NCI-H1048 (cell line): ENCODE data around the gene PNRC1.
"Not testable (repeated sequence)": the region's sequence is repeated elsewhere in the genome, so short reads cannot be mapped to it uniquely, and the experiment has no call there.

Experiments
- DNase-seq: peaks from one replicate; lab custom pipeline; 2025; lab: John Stamatoyannopoulos, UW

Gene PNRC1

DNA sequence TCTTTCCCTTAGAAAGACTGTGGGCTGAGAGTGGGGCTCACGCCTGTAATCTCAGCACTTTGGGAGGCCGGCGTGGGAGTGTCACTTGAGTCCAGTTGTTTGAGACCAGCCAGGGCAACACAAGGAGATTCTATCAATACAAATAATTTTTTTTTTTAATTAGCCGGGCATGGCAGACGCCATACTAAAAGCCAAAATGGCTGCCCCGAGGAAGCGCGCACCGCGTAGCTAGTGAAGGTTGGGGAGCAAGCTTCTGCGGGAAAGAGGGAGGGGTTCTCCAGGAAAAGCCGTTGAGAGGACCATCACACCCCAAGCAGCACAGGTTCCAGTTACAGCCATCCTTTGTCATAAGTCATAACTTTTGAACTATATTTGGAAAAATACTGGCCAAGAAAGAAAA, 21.3 kb upstream of the PNRC1 start:
- no peak for DNase-seq

DNA sequence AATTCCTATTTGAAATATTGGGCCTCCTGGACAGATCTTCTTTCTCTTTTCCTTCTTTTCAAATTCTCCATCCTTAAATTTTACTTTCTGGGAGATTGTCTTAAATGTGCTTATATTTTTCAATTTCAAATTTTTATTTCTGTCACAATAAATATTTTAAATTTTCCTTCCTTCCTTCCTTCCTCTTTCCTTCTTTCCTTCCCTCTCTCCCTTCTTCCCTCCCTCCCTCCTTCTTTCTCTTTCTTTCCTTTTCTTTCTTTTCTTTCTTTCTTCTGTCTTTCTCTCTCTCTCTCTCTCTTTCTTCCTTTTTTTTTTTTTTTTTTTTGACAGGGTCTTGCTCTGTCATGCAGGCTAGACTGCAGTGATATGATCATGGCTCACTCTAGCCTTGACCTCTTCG, 16.7 kb upstream of the PNRC1 start:
- no peak for DNase-seq

- not testable (repeated sequence) for DNase-seq
Observed at GRCh38 chr6:89064931-89065330, 15.6 kb upstream of the PNRC1 start.

GRCh38 chr6:89066121-89066520, 14.4 kb upstream of the PNRC1 start:
- not testable (repeated sequence) for DNase-seq

- no peak for DNase-seq
Observed at GRCh38 chr6:89066940-89067646, 13.5 kb upstream of the PNRC1 start.

DNA sequence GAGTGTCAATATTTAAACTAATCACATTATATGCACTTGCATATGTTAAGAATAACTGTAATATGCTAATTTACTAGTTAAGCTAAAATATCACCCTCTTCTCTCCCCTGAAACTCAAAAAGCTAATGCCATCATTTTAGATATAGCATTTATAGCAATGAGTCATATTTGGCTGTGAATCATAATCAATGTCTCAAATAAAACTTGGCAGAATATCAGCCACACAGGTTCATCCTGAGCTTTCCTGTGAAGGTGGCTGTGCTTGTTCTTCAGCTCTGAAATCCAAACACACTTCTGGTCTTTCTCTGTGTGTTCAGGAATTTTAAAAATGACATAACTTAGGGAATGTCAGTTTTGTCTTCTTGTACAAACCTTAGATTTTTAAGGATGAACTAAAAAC, 12.8 kb upstream of the PNRC1 start:
- DNase-seq: no peak

GRCh38 chr6:89068695-89069094, 11.9 kb upstream of the PNRC1 start:
- DNase-seq: no peak

DNA sequence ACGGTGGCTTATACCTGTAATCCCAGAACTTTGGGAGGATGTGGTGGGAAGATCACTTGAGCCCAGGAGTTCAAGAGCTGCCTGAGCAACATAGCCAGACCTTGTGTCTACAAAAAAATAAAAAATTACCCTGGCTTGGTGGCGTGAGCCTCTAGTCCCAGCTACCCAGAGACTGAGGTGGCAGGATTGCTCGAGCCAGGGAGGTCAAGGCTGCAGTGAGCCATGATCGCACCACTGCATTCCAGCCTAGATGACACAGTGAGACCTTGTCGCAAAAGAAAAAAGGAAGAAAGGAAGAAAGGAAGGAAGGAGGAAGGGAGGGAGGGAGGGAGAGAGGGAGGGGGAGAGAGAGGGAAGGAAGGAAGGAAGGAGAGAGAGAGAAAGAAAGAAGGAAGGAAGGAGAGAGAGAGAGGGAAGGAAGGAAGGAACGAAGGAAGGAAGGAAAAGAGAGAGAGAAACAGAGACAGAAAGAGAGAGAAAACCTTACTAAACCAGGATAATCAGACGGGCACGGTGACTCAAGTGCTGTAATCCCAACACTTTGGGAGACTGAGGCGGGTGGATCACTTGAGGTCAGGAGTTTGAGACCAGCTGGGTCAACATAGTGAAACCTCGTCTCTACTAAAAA, 10.9 kb upstream of the PNRC1 start:
- no peak for DNase-seq

DNA sequence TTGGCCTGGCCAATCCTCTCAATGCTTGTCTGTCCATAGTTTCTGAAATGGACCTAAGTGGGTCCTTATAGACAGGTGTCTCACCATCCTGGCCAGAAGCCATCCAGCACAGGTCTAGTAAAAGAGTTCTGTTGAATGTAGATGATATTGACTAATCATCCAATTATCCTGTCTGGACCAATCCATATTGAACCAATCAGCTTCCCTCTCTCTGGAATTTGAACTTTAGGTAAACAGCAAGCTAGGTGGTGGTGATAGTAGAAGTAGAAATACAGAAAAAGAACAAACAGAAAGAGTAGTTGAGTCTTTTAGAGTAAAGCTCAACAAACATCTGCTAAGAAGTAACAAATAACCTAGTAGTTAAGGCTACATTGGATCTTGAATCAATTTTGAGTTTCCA, 9.5 kb upstream of the PNRC1 start:
- DNase-seq: no peak

DNA sequence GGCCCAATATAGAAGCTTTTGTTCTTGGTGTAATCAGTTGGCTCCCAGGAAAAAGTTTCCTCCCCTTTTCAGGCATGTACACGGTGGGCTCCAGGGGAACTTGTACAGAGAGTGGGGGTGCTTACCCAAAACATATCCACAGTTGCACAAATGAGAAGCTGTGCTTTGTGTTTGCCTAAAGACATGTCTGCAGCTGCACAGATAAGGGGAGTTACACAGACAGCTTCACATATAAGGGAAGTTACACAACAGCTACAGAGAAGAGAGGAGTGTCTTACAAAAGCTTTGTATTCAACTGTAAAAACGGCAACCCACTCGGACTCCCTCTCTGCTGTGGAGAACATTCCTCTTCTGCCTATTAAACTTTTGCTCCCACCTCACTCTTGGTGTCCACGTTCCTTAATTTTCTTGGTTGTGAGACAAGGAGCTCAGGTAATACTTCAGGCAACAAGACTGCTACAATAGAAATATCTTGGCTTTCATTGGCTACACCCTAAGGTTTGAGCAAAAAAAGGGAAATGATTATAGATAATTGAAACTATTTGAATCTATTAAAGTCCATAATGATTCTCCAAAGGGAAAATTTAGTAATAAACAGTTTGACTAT, 7.4 kb upstream of the PNRC1 start:
- no peak for DNase-seq

- no peak for DNase-seq
Observed at GRCh38 chr6:89073840-89074239, 6.7 kb upstream of the PNRC1 start.

DNA sequence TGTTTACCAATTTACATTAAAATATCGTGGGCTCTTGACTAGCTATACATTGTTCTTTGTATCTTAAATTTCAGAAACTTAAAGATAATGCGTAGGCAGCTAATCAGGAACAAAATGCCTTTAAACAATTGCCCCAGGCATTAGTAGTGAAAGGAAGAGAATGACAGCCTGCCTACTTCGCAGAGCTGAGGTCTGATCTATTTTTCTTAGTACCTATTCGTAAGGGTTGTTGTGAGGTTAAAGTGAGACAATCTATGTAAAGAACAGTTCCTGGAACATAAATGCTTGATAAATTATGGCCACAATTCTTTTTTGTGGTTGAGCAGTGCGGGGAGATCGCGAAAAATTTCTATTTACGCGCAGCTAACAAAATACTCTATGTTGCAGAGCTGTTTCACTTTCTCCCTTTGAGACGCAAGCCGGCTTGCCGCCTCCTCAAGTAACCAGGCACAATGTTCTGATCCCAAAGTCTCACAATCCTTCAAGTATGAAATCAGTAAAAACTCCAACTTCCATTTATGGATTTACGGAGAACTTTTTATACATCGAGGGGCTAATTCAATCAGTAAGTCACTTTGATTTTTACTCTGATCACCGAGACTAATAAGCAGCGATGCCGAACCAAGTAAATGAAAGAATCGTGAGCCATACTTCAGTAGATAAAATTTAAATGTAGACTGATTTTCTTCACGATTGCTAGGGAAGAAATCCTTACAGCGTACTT, 878 bp upstream of the PNRC1 start:
- no peak for DNase-seq

DNA sequence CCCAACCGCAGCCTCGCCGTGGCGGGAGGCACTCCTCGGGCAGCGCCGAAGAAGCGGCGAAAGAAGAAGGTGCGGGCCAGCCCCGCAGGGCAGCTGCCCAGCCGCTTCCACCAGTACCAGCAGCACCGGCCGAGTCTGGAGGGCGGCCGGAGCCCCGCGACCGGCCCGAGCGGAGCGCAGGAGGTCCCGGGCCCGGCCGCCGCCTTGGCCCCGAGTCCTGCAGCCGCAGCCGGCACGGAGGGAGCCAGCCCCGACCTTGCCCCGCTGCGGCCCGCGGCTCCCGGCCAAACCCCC, 525 bp downstream of the PNRC1 start:
- no peak for DNase-seq

DNA sequence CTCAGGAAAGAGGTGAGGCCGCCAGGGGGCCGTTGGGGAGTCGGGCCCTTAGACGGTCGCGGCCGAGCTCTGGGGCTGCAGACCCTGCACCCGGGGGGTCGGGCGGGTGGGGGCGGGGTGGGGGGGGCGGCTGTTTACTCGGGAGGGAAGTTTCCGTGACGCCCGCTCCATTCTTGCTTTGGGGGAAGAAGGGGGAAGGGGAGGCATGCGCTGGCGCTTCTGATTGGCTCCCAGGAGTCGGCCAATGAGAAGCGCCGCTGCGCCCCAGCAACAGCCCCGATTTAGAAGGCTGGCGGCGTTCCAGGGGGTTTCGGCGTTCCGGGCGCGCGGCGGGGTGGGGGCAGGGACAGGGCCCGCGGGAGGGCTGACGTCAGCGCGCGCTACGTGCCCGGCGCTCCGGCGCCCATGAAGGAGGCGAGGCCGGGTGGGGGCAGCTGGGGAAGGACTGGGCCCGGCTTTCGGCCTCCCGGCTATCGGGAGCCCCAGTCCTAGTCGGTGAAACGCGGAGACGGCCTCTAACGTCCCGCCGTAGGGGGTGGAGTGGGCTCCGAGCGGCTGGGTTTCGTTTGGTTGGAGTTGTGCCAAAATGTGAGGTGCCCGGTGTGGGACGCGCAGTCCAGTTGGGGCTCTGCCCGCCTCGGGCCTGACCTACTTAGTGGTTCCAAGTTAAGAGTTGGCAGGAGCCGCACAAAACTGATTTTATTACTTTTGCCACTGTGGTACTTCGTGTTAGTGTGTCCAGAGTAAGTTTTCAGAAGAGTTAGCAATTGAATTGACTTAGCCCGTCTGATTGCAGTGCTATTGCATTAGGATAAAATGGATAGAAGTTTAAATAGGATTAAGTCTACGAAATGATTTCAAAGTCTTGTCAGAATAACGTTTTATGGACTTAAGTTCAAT, 1.1 kb downstream of the PNRC1 start:
- DNase-seq: peak; percentile 91

GRCh38 chr6:89082486-89082891, 1.9 kb downstream of the PNRC1 start:
- DNase-seq: no peak

- DNase-seq: no peak
Observed at GRCh38 chr6:89084542-89084941, 4.0 kb downstream of the PNRC1 start.

GRCh38 chr6:89084954-89085353, 4.4 kb downstream of the PNRC1 start:
- no peak for DNase-seq

DNA sequence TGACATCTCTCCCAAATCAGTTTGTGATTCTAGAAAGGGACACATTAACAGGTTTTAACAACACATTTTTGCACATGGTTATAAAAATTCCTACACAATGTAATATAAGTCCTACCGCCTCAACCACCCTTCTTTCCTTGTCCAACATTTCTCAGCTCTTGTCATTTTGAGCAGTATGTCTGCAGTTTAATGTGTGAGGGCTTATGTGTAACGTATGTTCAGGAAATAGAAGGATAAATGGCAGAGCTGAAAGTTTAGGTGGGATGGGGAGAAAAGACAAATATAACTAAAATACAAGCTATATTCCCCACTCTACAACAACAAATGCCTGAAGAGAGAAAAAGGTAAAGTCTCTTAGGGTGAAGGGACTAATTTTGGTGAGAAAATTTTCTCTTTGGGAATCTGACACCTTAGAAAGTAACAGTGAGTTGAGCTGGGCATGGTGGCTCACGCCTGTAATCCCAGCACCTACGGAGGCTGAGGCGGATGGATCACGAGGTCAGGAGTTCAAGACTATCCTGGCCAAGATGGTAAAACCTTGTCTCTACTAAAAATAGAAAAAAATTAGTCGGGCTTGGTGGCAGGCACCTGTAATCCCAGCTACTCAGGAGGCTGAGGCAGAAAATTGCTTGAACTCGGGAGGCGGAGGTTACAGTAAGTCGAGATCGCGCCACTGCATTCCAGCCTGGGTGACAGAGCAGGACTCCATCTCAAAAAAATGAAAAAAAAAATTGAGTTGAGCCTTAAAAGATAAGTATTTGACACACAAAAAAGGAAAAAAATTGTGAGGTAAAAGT, 5.1 kb downstream of the PNRC1 start:
- no peak for DNase-seq

GRCh38 chr6:89087881-89088280, 7.3 kb downstream of the PNRC1 start:
- DNase-seq: no peak

DNA sequence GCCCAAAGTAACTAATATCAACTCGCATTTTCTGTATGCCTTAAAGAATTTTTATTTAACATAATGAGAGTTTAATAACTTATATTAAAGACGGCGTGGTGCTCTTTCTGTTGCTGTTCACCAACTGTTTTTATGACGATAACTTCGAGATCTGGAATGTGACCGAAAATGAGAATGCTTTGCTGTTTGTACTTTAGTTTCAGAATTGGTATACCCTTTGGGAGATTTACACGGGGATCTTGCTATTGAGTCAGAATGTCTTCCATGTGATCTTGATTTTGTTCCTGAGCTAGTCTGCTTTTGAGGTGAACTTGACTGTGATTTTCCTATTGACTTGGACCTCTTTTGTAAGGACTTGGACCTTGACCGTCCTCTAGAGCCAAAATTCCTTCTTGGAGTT, 17.9 kb downstream of the PNRC1 start:
- DNase-seq: no peak

DNA sequence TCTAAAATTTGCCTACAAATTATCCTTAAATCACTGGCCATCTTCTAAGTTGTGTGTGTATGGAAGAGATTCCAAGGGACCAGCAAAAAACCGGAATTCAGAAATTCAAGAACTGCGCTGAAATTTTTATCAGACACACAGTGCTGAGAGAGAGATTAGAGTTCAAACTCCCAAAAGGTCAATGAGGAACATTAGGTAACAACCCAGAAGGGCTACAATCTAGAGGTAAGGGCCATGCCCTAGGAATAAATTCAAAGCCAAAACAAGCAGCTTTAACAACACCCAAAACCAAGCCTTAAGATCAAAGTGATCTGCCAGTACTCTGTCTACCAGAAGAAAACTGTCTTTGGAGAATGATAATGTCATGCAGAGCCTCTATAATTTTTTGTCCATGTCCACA, 19.6 kb downstream of the PNRC1 start:
- DNase-seq: no peak
